Hepatocyte (in vitro differentiated cells): ENCODE results near the gene FANCI.

Experiments
- EZH2 ChIP-seq: fragments of 200-600 bp; sonication (generic); IDR thresholded peaks from 2 replicates; pipeline ENCODE4 v1.6.1; 2016; ENCODE audit warnings: antibody characterized with exemption, mild to moderate bottlenecking, borderline replicate concordance
- EZH2phosphoT487 ChIP-seq: fragments of 200-600 bp; sonication (generic); IDR thresholded peaks from one replicate; pipeline ENCODE4 v1.6.1; 2018; ENCODE audit warnings: antibody characterized with exemption, mild to moderate bottlenecking, low read depth, moderate library complexity; ENCODE audit not compliant: unreplicated experiment, severe bottlenecking
- TF ChIP-seq, protein P1 (sequence below): fragments of 200-600 bp; sonication (generic); IDR thresholded peaks from 2 replicates; pipeline ENCODE4 v1.5.1; 2016; ENCODE audit warnings: antibody characterized with exemption, mild to moderate bottlenecking; ENCODE audit not compliant: poor library complexity

DNA sequence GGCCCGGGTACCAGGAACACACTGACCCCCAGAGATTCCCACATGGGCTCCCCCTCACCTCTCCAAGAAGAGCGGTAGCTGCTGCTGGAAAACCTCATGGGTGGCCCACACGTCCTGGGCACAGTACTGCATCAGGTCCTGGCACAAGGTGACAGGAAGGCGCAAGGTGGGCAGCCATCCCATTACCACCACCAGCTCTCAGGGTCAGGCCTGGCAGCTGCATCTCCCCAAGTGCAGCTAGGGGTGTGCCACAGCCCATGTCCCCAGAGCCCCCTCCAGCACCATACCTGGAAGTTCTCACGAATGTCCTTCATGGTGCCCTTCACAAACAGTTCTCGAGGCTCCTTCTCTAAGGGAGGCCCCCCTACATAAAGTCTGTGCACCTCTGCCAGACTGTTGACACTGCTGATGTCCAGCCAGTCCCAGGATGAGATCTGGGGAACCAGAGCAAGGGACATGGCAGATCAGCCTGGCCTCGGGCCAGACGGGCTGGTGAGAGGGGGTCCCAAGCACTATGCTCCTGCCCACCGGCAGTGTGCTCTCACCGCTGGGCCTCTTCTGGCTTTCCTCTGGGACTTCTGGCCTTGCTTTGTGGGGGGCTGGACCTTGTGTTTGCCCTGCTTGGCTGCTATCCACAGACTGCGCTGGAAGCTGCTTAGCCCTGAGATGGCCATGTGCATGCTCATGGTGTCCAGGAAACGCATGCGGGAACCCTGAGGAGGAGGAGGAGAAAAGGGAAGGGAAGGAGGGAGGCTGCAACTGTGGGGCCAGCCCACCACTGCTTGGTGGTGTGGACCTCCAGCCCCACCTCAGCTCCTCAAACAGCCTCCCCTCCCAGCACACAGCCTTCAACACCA, 84.8 kb downstream of the FANCI start:
- TF ChIP-seq, protein P1, sequence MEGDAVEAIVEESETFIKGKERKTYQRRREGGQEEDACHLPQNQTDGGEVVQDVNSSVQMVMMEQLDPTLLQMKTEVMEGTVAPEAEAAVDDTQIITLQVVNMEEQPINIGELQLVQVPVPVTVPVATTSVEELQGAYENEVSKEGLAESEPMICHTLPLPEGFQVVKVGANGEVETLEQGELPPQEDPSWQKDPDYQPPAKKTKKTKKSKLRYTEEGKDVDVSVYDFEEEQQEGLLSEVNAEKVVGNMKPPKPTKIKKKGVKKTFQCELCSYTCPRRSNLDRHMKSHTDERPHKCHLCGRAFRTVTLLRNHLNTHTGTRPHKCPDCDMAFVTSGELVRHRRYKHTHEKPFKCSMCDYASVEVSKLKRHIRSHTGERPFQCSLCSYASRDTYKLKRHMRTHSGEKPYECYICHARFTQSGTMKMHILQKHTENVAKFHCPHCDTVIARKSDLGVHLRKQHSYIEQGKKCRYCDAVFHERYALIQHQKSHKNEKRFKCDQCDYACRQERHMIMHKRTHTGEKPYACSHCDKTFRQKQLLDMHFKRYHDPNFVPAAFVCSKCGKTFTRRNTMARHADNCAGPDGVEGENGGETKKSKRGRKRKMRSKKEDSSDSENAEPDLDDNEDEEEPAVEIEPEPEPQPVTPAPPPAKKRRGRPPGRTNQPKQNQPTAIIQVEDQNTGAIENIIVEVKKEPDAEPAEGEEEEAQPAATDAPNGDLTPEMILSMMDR, result no peak
- TF ChIP-seq EZH2 (no peak), EZH2phosphoT487 (no peak)
